Right cardiac atrium (tissue), 5 donors: ENCODE measurements around the gene PPY. TPM values are rescaled to one million over a fixed set of nuclear protein-coding genes. Genes with fewer than 3 reads are reported as not detected.

Experiments used
- ATAC-seq, 2 donors: fragments of 200-7000 bp; cut with Tn5 transposase; one replicate each; pipeline versions ENCODE4 v1.8.0 to v1.9.1; 2020; ENCODE audit warnings: moderate library complexity in 2 of 2, mild to moderate bottlenecking in 1 of 2
- DNase-seq, 3 donors: peaks; one replicate each; pipeline ENCODE4 v3.0.0-alpha.2; 2020
- H3K27ac ChIP-seq: one replicate; pipeline ENCODE4 v1.5.1; 2013; ENCODE audit warnings: mild to moderate bottlenecking, low read length, control low read depth, moderate library complexity
- H3K27me3 ChIP-seq: one replicate; pipeline ENCODE4 v1.6.1; 2013; ENCODE audit not compliant: control insufficient read depth, insufficient read depth
- H3K4me1 ChIP-seq: one replicate; pipeline ENCODE4 v1.6.1; 2013; ENCODE audit warnings: low read length; ENCODE audit not compliant: control insufficient read depth, insufficient read depth
- H3K4me3 ChIP-seq: one replicate; pipeline ENCODE4 v1.5.1; 2013; ENCODE audit warnings: low read length, control low read depth
- H3K9me3 ChIP-seq: one replicate; pipeline ENCODE4 v1.6.1; 2013; ENCODE audit warnings: low read length; ENCODE audit not compliant: control insufficient read depth
- WGBS: extraction: QIAGEN DNeasy Blood & Tissue Kit; methylation state at CpG from one replicate; pipeline ENCODE4 v1.1.7; 2013; 5-methylcytosine and 5-hydroxymethylcytosine counted together
- intact Hi-C, 4 donors: fragments of 100-400 bp; cut with DNase I; formaldehyde crosslinking; loops; one replicate each; pipeline versions ENCODE4 v1.11.0 to v1.14.0; 2022 to 2023
- polyA plus RNA-seq: library from polyadenylated mRNA; stranded (reverse); fragments of 200-250 nt; gene quantifications from one replicate; pipeline ENCODE4 v1.2.3, GENCODE V29; 2013
- total RNA-seq, 4 donors: library from RNA; stranded (reverse); fragmentation: NEBNext Ultra II Directional; extraction: Animal tissue kit (Norgen Biotek cat#: 25700); gene quantifications; one replicate each; pipeline ENCODE4 v1.2.1, GENCODE V29; 2021
- donor health status: healthy with polysubstance abuse.
- donor health status: DM: no; HTN: yes; CAD: no.
- donor health status: DM: no; HTN: no; CAD: no.
- donor health status: DM: no; HTN: yes; CAD: no; lungs with severe emphysema.
- donor health status: DM: yes; HTN: yes; CAD: no.

Gene PPY
- total and polyA plus RNA-seq, 5 donors = not detected

DNA sequence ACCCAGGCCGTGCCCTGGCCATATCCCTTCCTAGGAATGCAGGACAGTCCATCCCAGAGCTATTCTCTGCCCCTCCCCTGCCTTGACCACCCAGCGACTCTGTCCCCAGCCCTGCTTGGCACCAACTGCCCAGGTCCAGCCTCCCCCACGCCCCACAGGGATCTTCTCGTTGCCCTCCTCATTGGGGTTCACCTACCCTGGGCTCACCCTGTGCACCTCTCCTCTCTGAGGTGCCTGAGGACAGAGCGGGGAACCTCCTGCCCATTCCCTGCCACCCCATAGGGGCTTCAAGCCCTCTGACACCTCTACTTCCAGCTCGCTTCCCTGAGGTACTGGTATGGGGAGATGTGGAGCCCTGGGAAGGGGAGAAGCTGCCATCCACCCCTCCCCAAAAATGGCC lies 28.7 kb downstream of the PPY start:
- no peak for DNase-seq
- Histone ChIP-seq H3K9me3 (no peaks in the 10 kb centered on the region), H3K27ac (no peak overlapping the region), H3K27me3 (no peaks in the 10 kb centered on the region), H3K4me1 (no peaks in the 10 kb centered on the region), H3K4me3 (no peak overlapping the region)
- intact Hi-C loops = no loop called here
- ATAC-seq = no peak
- 80% methylated on average over 6 of the region's 6 CpGs for WGBS

DNA sequence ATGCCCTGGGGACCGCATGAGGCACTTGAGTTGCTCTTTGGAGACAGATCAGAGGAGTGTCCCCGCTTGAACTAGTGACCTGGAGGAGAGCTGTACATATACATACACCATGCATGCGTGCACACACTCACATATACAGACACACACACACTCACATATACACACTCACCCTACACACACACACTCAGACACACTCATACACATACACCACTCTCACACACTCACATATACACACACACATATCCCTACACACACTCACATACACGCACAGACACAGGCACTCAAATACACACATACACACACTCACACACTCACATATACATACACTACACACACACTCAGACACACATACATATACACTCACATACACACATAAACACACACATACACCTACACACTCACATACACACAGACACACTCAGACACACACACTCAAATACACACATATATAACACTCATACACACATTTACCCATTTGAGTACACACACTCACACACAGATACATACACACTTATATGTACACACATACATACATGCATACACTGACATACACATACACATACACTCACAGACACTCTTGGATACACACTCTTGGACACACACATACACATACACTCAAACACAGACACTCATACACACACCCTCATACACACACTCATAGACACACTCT lies 29.5 kb downstream of the PPY start:
- 55% methylated on average over 4 of the region's 4 CpGs for WGBS
- Histone ChIP-seq H3K27me3 (no peaks in the 10 kb centered on the region), H3K9me3 (no peaks in the 10 kb centered on the region), H3K27ac (no peak overlapping the region), H3K4me3 (no peak overlapping the region), H3K4me1 (no peaks in the 10 kb centered on the region)
- DNase-seq (no peak), ATAC-seq (no peak)
- intact Hi-C loops = no loop called here

DNA sequence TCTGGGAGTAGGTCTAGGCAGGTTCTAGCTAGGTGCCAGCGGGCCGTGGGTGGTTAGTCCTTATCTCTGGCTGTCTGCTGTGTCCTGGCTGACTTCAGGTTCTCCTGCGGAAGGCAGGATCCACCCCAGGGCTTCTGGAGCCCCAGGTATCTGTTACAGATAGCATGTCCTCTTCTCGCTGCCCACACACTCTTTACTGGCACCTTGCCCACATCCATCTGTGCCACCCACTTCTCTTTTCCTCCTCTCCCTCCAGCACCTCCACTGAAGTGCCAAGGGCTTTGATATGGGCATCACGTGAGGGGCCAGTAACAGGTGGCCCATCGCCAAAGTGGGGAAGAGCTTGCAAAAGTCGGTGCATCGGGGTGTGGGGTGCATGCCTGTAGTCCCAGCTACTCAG lies 30.4 kb downstream of the PPY start:
- no peak overlapping the region for H3K27ac ChIP-seq
- H3K4me1 ChIP-seq = no peaks in the 10 kb centered on the region
- no peaks in the 10 kb centered on the region for H3K9me3 ChIP-seq
- peak; percentile 55 to 88 (median 82) for DNase-seq
- H3K4me3 ChIP-seq = no peak overlapping the region
- 38% methylated on average over 8 of the region's 8 CpGs for WGBS
- intact Hi-C loops = no loop called here
- ATAC-seq = peak; percentile 34 to 58
- no peaks in the 10 kb centered on the region for H3K27me3 ChIP-seq

DNA sequence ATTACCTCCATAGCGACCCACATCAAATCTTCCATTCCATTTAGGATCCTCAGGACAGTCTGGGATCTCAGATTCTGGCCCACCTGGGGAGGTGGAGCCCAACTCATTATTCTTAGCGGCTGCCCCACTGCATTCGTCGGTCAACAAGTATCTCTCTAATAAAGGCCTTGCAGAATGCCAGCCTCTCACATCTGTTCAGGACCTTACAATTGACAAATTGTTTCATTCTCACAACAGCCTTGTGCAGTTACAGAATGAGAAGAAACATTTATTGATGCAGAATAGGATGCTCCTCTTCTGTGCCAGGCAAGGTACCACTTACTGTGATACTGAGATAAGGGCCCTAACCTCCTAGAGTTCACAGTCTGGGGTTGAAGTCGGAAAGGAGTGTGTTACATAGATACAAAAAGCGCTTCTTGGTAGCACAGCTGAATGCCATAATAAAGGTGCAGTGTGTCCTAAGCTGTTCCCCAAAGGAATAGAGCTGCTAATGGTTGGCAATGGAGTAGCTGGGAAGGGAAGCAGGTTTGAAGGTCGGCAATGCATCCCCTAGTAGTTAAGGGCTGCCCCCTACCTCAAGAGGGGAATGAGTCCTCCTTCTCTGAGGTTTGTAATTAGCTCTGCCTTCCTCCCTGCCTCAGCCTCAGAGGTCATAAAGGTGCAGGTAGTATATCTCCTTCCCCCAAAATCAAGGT lies 32.6 kb downstream of the PPY start:
- intact Hi-C loops = no loop called here
- no peak overlapping the region for H3K4me3 ChIP-seq
- peaks cover 5% of the 10 kb centered on the region for H3K4me1 ChIP-seq
- no peak overlapping the region for H3K27ac ChIP-seq
- ATAC-seq = no peak
- WGBS = 58% methylated on average over 7 of the region's 7 CpGs
- H3K9me3 ChIP-seq = no peaks in the 10 kb centered on the region
- no peak for DNase-seq
- no peaks in the 10 kb centered on the region for H3K27me3 ChIP-seq

DNA sequence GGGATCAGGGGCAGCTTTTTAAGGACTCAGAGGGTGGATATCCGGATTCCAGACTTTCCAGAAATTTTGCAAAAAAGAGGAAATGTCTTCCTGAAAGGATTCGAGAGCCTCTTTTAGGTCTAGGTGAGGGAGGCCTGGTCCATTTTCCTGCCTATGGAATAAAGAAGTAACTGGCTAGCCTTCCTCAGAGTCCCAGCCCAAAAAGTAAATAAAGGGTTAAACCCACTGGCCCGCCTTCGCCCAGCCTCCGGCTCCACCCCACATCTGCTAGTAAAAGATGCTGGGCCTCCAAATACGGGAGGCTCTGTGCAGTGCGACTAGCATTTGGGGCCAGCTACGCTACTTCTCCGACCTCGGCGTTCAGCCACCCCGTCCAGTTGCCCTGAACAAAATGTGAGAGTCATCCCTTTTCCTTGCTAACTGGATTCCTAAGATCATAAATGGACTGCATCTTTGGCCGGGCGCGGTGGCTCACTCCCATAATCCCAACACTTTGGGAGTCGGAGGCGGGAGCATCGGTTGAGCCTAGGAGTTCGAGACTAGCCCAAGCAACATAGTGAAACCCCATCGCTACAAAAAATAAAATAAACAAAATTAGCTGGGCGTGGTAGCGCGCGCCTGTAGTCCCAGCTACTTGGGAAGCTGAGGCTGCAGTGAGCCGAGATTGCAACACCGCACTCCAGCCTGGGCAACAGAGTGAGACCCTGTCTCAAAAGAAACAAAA lies 34.1 kb downstream of the PPY start:
- intact Hi-C loops = no loop called here
- ATAC-seq (peak; percentile 72 to 76), DNase-seq (peak; percentile 74 to 90 (median 87))
- WGBS = 19% methylated on average over 26 of the region's 26 CpGs
- H3K4me3 ChIP-seq = peak overlapping the region; percentile 74
- H3K4me1 ChIP-seq = peaks cover 5% of the 10 kb centered on the region
- no peaks in the 10 kb centered on the region for H3K9me3 ChIP-seq
- peak overlapping the region; percentile 58 for H3K27ac ChIP-seq
- no peaks in the 10 kb centered on the region for H3K27me3 ChIP-seq

DNA sequence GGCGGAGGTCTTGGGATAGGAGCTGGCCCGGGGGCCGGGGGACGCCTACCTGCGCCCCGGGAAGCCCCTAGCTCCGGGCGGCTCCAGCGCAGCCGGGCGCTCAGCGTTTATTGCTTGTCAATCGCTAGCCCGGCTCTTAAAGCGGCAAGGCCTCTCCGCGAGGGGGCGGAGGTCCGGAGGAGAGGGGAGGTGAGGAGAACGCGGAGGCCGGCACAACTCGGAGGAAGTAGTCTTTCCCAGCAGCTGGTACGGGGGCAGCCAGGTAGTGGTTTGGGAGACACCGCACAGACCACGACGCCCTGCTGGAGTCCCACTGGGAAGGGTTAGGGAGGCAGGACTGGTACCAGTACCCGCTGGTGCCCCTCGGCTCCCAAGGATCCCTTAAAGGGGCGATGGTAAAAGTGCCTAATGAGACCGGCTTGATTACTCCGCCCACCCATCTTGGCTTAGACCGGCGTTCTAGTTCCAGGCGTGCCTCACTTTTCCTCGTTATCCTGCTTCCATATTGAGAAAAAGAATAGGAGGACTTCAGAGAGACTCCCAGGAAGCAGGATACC lies 34.8 kb downstream of the PPY start, which contains the start of gene MPP2:
TSS of gene MPP2 (minus strand) at position 112 of the 557 bp plus-strand sequence. CDS start 3,076 bp downstream, outside the sequence.
- Histone ChIP-seq H3K27ac (peak within 1 kb of the TSS; percentile 58), H3K27me3 (no peaks in the 10 kb centered on the region), H3K9me3 (no peaks in the 10 kb centered on the region), H3K4me1 (peaks cover 5% of the 10 kb centered on the region), H3K4me3 (peak within 1 kb of the TSS; percentile 74)
- under 1% methylated on average over 36 of the region's 36 CpGs for WGBS
- intact Hi-C loops = no loop called here
- ATAC-seq (peak; percentile 74 to 77), DNase-seq (peak; percentile 68 to 89 (median 88))

DNA sequence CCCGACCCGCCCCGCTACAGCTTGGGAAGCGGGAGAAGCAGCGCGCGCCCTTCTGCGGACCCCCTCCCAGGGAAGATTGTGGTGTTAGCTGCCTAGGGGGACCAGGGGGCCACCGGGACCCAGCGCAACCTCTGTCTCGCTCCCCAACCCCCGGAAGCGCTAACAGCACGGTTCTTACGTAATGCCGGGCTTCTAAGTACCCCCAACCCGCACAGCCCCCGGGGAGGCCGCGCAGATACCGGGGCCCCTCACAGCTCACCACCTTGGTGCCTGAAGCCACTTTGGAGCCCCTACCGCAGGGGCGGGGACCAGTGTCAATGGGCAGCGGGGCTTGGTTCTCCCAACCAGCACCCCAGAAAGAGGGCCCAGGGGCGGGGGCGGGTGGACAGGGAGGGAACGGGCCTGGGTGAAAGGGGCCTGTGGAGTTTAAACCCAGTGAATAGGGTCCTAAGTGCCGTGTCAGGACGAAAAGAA lies 35.3 kb downstream of the PPY start:
- H3K9me3 ChIP-seq = no peaks in the 10 kb centered on the region
- H3K4me3 ChIP-seq = peak overlapping the region; percentile 74
- peak; percentile 11 to 13 for ATAC-seq
- DNase-seq = no peak
- peak overlapping the region; percentile 58 for H3K27ac ChIP-seq
- WGBS = under 1% methylated on average over 29 of the region's 29 CpGs
- peaks cover 5% of the 10 kb centered on the region for H3K4me1 ChIP-seq
- intact Hi-C loops = no loop called here
- H3K27me3 ChIP-seq = no peaks in the 10 kb centered on the region

DNA sequence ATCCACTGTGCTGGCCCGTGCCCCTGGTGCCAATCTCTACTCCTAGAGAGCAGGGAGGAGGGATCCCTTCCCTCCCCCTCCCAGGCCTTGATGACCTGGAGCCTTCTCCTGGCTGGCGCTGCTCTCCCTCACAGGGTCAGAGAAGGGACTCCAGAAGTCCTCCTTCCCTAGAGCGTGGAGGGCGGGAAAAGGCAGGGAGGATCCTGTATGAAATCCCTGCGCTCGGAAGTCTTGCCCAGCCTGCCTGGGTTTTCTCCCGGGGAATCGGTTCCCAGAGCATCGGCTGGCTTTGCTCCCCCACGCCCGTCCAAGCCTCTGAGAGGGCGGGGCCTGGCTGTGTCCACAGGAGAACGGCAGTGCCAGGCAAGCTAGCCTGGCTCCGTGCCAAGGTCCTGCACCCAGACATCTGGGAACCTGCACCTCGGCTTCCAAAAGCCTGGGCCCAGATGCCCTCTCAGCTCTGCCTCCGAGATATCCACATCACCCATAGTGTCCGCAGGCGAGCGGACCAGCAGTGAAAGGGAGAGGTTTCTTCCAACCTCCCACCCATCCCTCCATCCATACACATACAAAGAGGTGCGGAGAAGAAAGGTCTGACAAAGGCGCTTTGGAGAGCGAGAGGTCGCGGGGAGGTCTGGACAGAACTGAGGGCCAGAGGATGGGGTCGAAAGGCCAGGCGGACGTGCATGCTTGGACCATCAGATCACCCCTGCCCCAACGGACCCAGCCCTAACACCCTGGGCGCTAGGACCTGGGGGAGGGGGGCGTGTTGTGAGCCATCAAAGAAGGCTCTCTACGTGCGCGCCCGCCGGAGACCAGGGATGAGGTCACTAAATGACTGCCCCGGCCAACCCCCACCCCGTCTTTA lies 36.1 kb downstream of the PPY start:
- Histone ChIP-seq H3K9me3 (no peaks in the 10 kb centered on the region), H3K27me3 (no peaks in the 10 kb centered on the region), H3K4me3 (peak overlapping the region; percentile 74), H3K4me1 (peaks cover 5% of the 10 kb centered on the region), H3K27ac (no peak overlapping the region)
- peak; percentile 80 to 91 (median 88) for DNase-seq
- ATAC-seq = peak; percentile 76 to 79
- 5% methylated on average over 37 of the region's 37 CpGs for WGBS
- intact Hi-C loops = no loop called here

DNA sequence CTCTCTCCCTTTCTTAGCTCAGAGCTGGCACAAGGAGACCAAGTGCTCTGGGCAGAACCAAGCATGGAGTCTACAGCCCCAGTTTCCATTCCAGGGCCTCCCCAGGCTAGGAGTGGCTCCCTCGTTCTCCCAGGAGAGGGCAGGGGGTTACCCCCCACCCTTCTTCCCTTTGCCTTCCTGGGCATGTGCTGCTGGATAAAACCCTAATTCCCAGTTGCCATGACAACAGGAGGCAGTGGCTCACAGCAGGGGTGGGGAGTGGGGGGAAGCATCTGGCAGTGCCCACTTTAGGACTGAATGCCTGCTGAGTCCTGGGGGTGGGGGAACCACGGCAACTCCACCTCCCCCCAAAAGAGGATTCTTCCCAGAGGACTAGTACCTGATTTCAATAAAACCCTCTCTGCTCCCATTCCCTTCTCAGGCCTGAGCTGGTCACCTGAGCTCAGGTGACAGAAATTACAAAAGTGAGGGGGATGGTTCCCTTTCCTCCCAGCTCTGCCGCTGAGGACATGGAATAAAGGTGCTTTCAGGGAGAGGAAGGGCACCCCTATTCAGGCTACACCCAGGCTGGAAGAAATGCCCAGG lies 36.8 kb downstream of the PPY start:
- Histone ChIP-seq H3K4me1 (peaks cover 5% of the 10 kb centered on the region), H3K27me3 (no peaks in the 10 kb centered on the region), H3K27ac (no peak overlapping the region), H3K4me3 (peak overlapping the region; percentile 74), H3K9me3 (no peaks in the 10 kb centered on the region)
- intact Hi-C loops = no loop called here
- ATAC-seq (no peak), DNase-seq (no peak)
- 46% methylated on average over 3 of the region's 3 CpGs for WGBS
